Osteocyte (in vitro differentiated cells): Measurements from ENCODE around the gene NMRAL1. TPM values are rescaled to one million over a fixed set of nuclear protein-coding genes. Genes with fewer than 3 reads are reported as not detected.

Source experiments
- DNase-seq: peaks from one replicate; pipeline ENCODE4 v3.0.0; 2021; ENCODE audit warnings: mixed read lengths; ENCODE audit not compliant: unreplicated experiment; ENCODE audit errors: extremely low spot score
- H3K27ac Mint-ChIP-seq: one replicate; pipeline ENCODE4 v1.8.0; 2021; ENCODE audit warnings: mild to moderate bottlenecking, mixed read lengths; ENCODE audit not compliant: unreplicated experiment
- H3K27me3 Mint-ChIP-seq: one replicate; pipeline ENCODE4 v1.8.0; 2021; ENCODE audit warnings: mixed read lengths; ENCODE audit not compliant: unreplicated experiment
- H3K36me3 Mint-ChIP-seq: one replicate; pipeline ENCODE4 v1.8.0; 2021; ENCODE audit warnings: mixed read lengths; ENCODE audit not compliant: unreplicated experiment
- H3K4me1 Mint-ChIP-seq: one replicate; pipeline ENCODE4 v1.8.0; 2021; ENCODE audit warnings: mixed read lengths; ENCODE audit not compliant: unreplicated experiment
- H3K4me3 Mint-ChIP-seq: one replicate; pipeline ENCODE4 v1.8.0; 2021; ENCODE audit warnings: mild to moderate bottlenecking, moderate library complexity, mixed read lengths; ENCODE audit not compliant: unreplicated experiment
- H3K9me3 Mint-ChIP-seq: one replicate; pipeline ENCODE4 v1.8.0; 2021; ENCODE audit warnings: mixed read lengths; ENCODE audit not compliant: unreplicated experiment
- total RNA-seq: library from RNA; stranded (reverse); gene quantifications from 2 replicates; pipeline ENCODE4 v1.2.1, GENCODE V29; 2021
- TF ChIP-seq, protein P1 (sequence below): fragments of 200-600 bp; sonication (generic); IDR thresholded peaks from 2 replicates; pipeline ENCODE4 v1.5.0; 2021; ENCODE audit warnings: antibody characterized with exemption, mild to moderate bottlenecking, moderate library complexity

NMRAL1 gene
- total RNA-seq, 1 donor from 2014 or later, result 55.0 TPM

GRCh38 chr16:4455951-4456350, 18.5 kb downstream of the NMRAL1 start:
- no peak overlapping the region for H3K4me3 Mint-ChIP-seq
- H3K27me3 Mint-ChIP-seq, result no peaks in the 10 kb centered on the region
- no peaks in the 10 kb centered on the region for H3K9me3 Mint-ChIP-seq
- H3K4me1 Mint-ChIP-seq, result no peaks in the 10 kb centered on the region
- peaks cover 23% of the 10 kb centered on the region for H3K36me3 Mint-ChIP-seq
- DNase-seq, result no peak
- TF ChIP-seq, protein P1, sequence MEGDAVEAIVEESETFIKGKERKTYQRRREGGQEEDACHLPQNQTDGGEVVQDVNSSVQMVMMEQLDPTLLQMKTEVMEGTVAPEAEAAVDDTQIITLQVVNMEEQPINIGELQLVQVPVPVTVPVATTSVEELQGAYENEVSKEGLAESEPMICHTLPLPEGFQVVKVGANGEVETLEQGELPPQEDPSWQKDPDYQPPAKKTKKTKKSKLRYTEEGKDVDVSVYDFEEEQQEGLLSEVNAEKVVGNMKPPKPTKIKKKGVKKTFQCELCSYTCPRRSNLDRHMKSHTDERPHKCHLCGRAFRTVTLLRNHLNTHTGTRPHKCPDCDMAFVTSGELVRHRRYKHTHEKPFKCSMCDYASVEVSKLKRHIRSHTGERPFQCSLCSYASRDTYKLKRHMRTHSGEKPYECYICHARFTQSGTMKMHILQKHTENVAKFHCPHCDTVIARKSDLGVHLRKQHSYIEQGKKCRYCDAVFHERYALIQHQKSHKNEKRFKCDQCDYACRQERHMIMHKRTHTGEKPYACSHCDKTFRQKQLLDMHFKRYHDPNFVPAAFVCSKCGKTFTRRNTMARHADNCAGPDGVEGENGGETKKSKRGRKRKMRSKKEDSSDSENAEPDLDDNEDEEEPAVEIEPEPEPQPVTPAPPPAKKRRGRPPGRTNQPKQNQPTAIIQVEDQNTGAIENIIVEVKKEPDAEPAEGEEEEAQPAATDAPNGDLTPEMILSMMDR, result no peak
- H3K27ac Mint-ChIP-seq, result no peak overlapping the region

GRCh38 chr16:4455081-4455480, 19.3 kb downstream of the NMRAL1 start:
- no peak for DNase-seq
- no peaks in the 10 kb centered on the region for H3K9me3 Mint-ChIP-seq
- no peaks in the 10 kb centered on the region for H3K4me1 Mint-ChIP-seq
- TF ChIP-seq, protein P1, result no peak
- H3K36me3 Mint-ChIP-seq, result peaks cover 29% of the 10 kb centered on the region
- H3K4me3 Mint-ChIP-seq, result no peak overlapping the region
- H3K27me3 Mint-ChIP-seq, result no peaks in the 10 kb centered on the region
- H3K27ac Mint-ChIP-seq, result no peak overlapping the region

DNA sequence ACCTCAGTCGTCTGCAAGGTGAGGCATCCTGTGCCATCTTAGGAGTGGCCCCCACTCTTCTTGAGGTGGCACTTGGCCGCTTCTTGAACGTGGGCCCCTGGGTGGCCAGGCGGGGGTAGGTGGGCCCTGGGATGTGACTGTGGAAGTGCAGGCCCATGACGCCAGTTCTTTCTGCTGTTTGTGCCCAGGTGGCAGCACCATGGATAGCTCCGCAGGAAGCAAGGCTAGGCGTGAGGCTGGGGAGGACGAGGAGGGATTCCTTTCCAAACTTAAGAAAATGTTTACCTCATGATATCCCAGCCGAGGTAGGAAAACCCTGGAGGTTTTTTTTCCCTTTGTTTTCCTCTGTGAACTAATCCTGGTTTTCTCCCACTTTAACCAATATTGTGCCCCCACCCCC, 19.8 kb downstream of the NMRAL1 start:
- Mint-ChIP-seq H3K36me3 (peaks cover 30% of the 10 kb centered on the region), H3K27ac (no peak overlapping the region), H3K4me3 (no peak overlapping the region), H3K9me3 (no peaks in the 10 kb centered on the region), H3K4me1 (no peaks in the 10 kb centered on the region), H3K27me3 (no peaks in the 10 kb centered on the region)
- no peak for DNase-seq
- TF ChIP-seq, protein P1, result no peak

DNA sequence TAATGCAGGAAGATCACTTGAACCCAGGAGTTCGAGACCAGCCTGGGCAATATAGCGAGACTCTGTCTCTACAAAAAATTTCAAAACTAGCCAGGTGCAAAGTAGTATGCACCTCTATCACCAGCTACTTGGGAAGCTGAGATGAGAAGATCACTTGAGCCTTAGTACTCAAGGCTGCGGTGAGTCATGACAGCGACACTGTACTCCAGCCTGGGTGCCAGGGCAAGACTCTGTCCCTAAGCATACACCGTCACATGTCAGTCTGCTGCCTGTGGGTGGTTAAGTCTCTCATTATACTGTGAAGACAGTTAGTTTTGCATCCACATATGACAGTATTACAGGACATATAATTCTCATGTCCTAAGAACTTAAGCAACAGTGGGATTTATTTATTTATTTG, 21.8 kb downstream of the NMRAL1 start:
- Mint-ChIP-seq H3K4me1 (no peaks in the 10 kb centered on the region), H3K36me3 (peaks cover 36% of the 10 kb centered on the region), H3K27ac (no peak overlapping the region)

DNA sequence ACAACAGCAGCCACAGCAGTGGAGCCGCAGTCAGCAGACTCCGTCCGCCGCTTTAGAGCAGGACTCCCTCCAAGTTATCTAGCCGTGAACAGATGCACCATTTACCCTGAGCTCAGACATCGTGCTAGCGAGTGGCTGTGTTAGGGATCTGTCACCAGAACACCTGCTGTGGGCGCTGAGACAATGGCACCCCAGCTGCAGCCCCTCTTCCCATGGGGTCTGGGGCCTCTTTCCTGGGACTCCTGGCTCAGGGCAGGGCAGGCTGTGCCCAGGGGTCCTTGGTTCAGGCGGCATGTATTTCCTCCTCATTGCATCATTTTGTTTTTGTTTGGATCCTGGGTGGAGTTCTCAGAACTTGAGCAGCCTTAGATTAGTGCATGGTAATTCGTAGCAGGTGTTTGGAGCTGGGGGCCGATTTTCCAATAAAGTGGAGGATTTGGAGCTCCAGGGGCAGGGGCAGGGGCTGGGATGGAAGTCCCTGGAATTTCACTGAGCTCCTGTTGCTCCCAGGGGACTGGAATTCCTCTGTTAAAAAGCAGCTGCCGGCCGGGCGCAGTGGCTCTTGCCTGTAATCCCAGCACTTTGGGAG, 23.4 kb downstream of the NMRAL1 start:
- Mint-ChIP-seq H3K27me3 (no peaks in the 10 kb centered on the region), H3K4me1 (no peaks in the 10 kb centered on the region), H3K9me3 (no peaks in the 10 kb centered on the region), H3K36me3 (peaks cover 41% of the 10 kb centered on the region), H3K27ac (peak overlapping the region; percentile 47), H3K4me3 (no peak overlapping the region)
- DNase-seq, result no peak
- TF ChIP-seq, protein P1, result no peak

More for the DNA sequence above, 21.8 kb downstream of the NMRAL1 start:
- no peak for DNase-seq
- Mint-ChIP-seq H3K27me3 (no peaks in the 10 kb centered on the region), H3K9me3 (no peaks in the 10 kb centered on the region), H3K4me3 (no peak overlapping the region)
- TF ChIP-seq, protein P1, result no peak
